IPS-18a (cell line): ENCODE data around the gene EXOC6.
"Not testable (repeated sequence)": the region's sequence is repeated elsewhere in the genome, so short reads cannot be mapped to it uniquely, and the experiment has no call there.

ENCODE experiments used
- H3K27ac ChIP-seq: one replicate; pipeline ENCODE4 v1.5.1; 2013; ENCODE audit warnings: low read length
- H3K27me3 ChIP-seq: one replicate; pipeline ENCODE4 v1.6.1; 2013; ENCODE audit warnings: mild to moderate bottlenecking, low read length; ENCODE audit not compliant: control insufficient read depth, insufficient read depth
- H3K36me3 ChIP-seq: one replicate; pipeline ENCODE4 v1.6.1; 2013; ENCODE audit warnings: low read depth, low read length; ENCODE audit not compliant: control insufficient read depth
- H3K4me1 ChIP-seq: one replicate; pipeline ENCODE4 v1.6.1; 2013; ENCODE audit warnings: low read depth, low read length; ENCODE audit not compliant: control insufficient read depth
- H3K4me3 ChIP-seq: one replicate; pipeline ENCODE4 v1.5.1; 2013; ENCODE audit warnings: low read length
- H3K9ac ChIP-seq: one replicate; pipeline ENCODE4 v1.6.1; 2013; ENCODE audit warnings: mild to moderate bottlenecking, low read length, moderate library complexity
- H3K9me3 ChIP-seq: one replicate; pipeline ENCODE4 v1.6.1; 2013; ENCODE audit warnings: low read depth, low read length; ENCODE audit not compliant: control insufficient read depth

Gene EXOC6

DNA sequence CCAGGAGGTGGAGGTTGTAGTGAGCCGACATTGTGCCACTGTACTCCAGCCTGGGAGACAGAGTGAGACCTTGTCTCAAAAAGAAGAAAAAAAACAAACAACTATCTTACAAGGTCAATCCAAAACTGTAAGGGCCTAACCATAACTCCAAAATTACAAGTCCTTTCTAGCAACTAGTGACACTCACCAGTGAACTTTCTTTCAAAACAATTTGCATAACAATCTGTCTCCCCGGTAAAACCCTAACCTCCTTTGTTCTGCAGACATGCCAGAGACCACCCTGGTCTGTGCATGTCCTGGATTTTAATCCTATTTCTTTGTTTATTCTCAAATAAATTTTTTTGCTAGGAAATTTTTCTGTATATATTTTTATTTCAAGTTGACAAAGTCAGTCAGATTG, 68.1 kb downstream of the EXOC6 start:
- Histone ChIP-seq H3K36me3 (no peaks in the 10 kb centered on the region), H3K27me3 (no peaks in the 10 kb centered on the region), H3K9ac (no peak overlapping the region), H3K9me3 (no peaks in the 10 kb centered on the region), H3K4me1 (peaks cover 18% of the 10 kb centered on the region), H3K27ac (no peak overlapping the region), H3K4me3 (no peak overlapping the region)

DNA sequence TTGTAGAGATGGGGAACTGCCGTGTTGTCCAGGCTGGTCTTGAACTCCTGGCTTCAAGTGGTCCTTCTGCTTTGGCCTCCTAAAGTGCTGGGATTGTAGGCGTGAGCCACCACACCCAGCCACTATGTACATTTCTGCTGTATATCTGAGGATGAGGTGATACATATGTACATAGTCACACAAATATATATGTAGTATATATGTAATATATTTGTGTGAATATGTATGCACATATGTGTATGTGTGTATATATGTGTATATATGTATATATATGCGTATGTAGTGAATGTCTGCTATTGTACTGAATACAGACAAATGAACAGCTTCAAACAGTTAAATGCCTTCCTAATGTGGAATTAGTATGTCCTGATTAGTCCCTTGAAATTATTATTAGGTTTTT, 70.3 kb downstream of the EXOC6 start:
- no peaks in the 10 kb centered on the region for H3K27me3 ChIP-seq
- H3K4me3 ChIP-seq, result no peak overlapping the region
- no peaks in the 10 kb centered on the region for H3K36me3 ChIP-seq
- no peak overlapping the region for H3K27ac ChIP-seq
- H3K9me3 ChIP-seq, result no peaks in the 10 kb centered on the region
- H3K9ac ChIP-seq, result no peak overlapping the region
- H3K4me1 ChIP-seq, result peaks cover 12% of the 10 kb centered on the region

DNA sequence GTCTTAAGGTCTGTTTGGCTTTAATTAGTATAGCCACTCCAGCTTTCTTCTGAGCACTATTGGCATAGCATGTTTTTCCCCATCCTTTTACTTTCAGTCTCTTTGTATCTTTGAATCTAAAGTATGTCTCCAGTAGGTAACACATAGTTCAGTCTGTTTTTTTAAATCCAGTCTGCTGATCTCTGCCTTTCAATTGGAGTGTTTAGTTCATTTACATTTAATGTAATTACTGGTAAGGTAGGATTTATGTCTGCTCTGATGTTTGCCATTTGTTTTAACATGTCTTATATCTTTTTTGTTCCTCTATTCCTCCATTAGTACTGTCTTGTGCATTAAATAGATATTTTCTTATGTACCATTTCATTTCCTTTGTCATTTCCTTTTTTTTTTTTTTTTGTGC, 72.5 kb downstream of the EXOC6 start:
- peaks cover 3% of the 10 kb centered on the region for H3K4me1 ChIP-seq
- no peaks in the 10 kb centered on the region for H3K27me3 ChIP-seq
- H3K4me3 ChIP-seq, result no peak overlapping the region
- H3K9ac ChIP-seq, result no peak overlapping the region
- no peaks in the 10 kb centered on the region for H3K36me3 ChIP-seq
- H3K9me3 ChIP-seq, result no peaks in the 10 kb centered on the region
- H3K27ac ChIP-seq, result no peak overlapping the region

DNA sequence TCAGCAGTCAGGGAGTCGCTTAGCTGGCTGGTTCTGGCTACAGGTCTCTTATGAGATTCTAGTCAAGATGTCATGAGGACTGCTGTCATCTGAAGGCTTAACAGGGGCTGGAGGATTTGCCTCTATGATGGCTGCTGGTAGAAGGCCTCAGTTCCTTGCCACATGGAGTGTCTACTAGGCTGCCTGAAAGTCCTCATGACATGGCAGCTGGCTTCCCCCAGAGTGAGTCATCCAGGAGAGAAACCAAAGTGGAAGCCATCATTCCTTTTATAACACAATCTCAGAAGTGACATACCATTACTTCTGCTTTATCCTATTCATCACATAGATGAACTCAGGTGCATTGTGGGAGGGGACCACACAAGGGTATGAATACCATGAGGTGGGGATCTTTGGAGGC, 75.1 kb downstream of the EXOC6 start:
- no peaks in the 10 kb centered on the region for H3K27me3 ChIP-seq
- no peaks in the 10 kb centered on the region for H3K36me3 ChIP-seq
- no peak overlapping the region for H3K9ac ChIP-seq
- H3K4me3 ChIP-seq, result no peak overlapping the region
- no peaks in the 10 kb centered on the region for H3K4me1 ChIP-seq
- no peak overlapping the region for H3K27ac ChIP-seq
- no peaks in the 10 kb centered on the region for H3K9me3 ChIP-seq

DNA sequence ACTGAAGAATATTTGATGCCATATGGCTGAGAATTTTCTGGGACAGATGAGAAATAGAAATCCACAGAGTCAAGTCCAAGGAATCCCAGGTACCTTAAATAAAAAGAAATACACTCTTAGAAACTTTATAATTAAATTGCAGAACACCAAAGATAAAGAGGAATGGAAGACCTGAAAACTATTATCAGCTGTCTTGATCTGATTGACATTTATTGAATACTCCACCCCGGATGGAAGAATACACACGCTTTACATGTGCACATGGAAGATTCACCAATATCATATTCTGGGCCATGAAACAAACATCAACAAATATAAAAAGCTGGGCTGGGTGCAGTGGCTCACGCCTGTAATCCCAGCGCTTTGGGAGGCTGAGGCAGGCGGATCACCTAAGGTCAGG, 81.6 kb downstream of the EXOC6 start:
- H3K36me3 ChIP-seq, result no peaks in the 10 kb centered on the region
- no peaks in the 10 kb centered on the region for H3K27me3 ChIP-seq
- no peak overlapping the region for H3K27ac ChIP-seq
- H3K4me1 ChIP-seq, result no peaks in the 10 kb centered on the region
- H3K4me3 ChIP-seq, result no peak overlapping the region
- H3K9ac ChIP-seq, result no peak overlapping the region
- H3K9me3 ChIP-seq, result no peaks in the 10 kb centered on the region

DNA sequence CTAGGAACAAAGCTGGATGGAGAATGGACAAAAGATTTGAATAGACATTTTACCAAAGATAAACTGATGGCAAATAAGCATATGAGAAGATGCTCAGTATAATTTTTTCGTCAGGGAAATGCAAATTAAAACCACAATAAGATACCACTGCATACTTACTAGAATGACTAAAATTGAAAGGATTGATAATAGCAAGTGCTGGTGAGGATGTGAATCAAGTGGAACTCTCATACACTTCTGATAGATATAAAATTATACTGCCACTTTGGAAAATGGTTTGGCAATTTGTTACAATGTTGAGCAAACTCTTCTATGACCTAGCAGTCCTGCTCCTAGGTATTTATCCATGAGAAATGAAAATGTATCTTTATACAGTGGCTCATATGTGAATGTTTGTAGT, 83.3 kb downstream of the EXOC6 start:
- H3K4me3 ChIP-seq, result no peak overlapping the region
- H3K9me3 ChIP-seq, result no peaks in the 10 kb centered on the region
- H3K27ac ChIP-seq, result no peak overlapping the region
- no peaks in the 10 kb centered on the region for H3K27me3 ChIP-seq
- H3K9ac ChIP-seq, result no peak overlapping the region
- no peaks in the 10 kb centered on the region for H3K36me3 ChIP-seq
- no peaks in the 10 kb centered on the region for H3K4me1 ChIP-seq

DNA sequence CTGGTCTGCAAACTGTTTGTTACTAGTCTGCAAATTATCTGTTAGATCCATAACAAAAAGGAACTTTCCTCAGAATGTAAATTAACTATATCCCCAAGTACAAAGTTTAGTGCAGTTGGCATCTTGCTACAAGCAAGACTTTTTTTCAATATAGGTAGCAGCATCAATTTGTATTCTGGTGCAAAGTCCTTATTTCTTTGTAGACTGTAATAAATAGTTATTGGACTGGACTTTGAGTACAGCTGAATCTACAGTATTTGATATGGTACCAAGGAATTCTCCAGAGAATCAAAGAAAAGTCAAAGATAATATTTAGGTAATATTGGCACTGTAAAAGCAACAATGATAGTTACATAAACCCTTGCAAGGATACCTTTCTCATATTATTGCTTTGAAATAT, 89.6 kb downstream of the EXOC6 start:
- H3K4me1 ChIP-seq, result no peaks in the 10 kb centered on the region
- H3K9ac ChIP-seq, result no peak overlapping the region
- H3K9me3 ChIP-seq, result no peaks in the 10 kb centered on the region
- H3K4me3 ChIP-seq, result no peak overlapping the region
- no peak overlapping the region for H3K27ac ChIP-seq
- H3K36me3 ChIP-seq, result no peaks in the 10 kb centered on the region
- H3K27me3 ChIP-seq, result no peaks in the 10 kb centered on the region

DNA sequence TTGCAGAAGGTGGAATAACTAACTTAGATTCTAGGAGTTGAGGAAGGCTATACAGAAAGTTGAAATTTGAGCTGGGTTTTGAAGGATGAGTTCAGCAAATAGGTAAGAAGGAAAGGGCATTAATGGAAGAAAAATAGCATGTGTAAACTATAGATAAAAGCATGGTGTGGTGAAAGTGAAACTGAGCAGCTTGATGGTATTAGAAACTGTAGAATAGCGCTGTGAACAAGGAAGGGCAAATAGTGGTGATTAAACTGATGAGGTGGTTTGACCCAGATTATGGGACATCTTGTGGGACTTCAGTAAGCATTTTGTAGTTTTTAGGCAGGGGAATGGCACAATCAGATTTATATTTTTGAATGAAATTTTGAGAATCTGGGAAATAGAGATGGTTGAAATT, 90.5 kb downstream of the EXOC6 start:
- no peak overlapping the region for H3K4me3 ChIP-seq

DNA sequence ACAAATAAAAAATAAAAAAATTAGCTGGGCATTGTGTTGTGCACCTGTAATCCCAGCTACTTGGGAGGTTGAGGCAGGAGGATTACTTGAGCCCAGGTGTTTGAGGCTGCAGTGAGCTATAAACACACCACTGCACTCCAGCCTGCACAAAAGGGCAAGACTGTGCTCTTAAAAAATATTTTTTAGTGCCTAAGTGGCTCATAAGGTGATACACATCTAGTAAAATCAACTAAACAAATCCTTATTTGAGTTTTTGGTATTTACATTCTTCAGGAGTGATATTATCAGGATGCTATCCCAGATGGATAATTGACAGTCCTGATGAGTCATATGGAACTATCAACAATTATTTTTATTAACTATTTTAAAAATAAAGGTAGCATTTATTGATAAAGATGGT, 93.9 kb downstream of the EXOC6 start:
- no peak overlapping the region for H3K27ac ChIP-seq
- H3K4me1 ChIP-seq, result no peaks in the 10 kb centered on the region
- no peak overlapping the region for H3K9ac ChIP-seq
- no peaks in the 10 kb centered on the region for H3K27me3 ChIP-seq
- no peaks in the 10 kb centered on the region for H3K36me3 ChIP-seq
- H3K9me3 ChIP-seq, result no peaks in the 10 kb centered on the region
- no peak overlapping the region for H3K4me3 ChIP-seq

More for the DNA sequence above, 90.5 kb downstream of the EXOC6 start:
- Histone ChIP-seq H3K27me3 (no peaks in the 10 kb centered on the region), H3K27ac (no peak overlapping the region), H3K4me1 (no peaks in the 10 kb centered on the region), H3K9ac (no peak overlapping the region), H3K9me3 (no peaks in the 10 kb centered on the region), H3K36me3 (no peaks in the 10 kb centered on the region)

DNA sequence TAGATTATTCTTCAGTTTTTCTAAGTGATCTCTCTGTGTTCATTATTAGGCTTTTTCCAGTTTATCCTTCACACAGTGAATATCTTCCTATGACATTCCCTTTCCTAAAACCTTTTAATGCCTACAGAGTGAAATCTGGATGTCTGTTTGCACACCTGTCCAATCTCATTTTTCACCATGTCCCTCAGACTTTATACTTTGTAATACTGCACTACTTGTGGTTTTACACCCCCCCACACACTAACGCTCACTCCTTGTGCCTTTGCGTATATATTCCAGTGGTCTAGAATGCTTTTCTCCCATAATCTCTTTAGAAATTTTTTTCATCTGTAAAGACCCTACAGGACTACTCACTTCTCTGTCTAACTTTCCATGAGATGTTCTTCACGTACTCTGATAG, 98.2 kb downstream of the EXOC6 start:
- Histone ChIP-seq H3K36me3 (no peaks in the 10 kb centered on the region), H3K27me3 (no peaks in the 10 kb centered on the region), H3K4me1 (no peaks in the 10 kb centered on the region), H3K27ac (no peak overlapping the region), H3K4me3 (no peak overlapping the region), H3K9ac (no peak overlapping the region), H3K9me3 (no peaks in the 10 kb centered on the region)

DNA sequence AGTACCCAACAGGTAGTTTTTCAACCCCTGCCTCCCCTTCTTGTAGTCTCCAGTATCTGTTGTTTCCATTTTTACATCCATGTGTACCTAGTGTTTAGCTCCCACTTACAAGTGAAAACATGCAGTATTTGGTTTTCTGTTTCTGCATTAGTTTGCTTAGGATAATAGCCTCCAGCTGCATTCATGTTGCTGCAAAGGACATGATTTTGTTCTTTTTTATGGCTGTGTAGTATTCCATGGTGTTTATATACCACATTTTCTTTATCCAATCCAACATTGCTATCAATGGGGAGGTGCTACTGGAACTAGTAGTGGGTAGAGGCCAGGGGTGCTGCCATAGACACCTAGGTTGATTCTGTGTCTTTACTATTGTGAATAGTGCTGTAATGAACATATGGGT, 104.3 kb downstream of the EXOC6 start:
- H3K27me3 ChIP-seq, H3K9ac ChIP-seq, H3K9me3 ChIP-seq, H3K36me3 ChIP-seq, H3K4me1 ChIP-seq, H3K27ac ChIP-seq, H3K4me3 ChIP-seq: not testable (repeated sequence)

DNA sequence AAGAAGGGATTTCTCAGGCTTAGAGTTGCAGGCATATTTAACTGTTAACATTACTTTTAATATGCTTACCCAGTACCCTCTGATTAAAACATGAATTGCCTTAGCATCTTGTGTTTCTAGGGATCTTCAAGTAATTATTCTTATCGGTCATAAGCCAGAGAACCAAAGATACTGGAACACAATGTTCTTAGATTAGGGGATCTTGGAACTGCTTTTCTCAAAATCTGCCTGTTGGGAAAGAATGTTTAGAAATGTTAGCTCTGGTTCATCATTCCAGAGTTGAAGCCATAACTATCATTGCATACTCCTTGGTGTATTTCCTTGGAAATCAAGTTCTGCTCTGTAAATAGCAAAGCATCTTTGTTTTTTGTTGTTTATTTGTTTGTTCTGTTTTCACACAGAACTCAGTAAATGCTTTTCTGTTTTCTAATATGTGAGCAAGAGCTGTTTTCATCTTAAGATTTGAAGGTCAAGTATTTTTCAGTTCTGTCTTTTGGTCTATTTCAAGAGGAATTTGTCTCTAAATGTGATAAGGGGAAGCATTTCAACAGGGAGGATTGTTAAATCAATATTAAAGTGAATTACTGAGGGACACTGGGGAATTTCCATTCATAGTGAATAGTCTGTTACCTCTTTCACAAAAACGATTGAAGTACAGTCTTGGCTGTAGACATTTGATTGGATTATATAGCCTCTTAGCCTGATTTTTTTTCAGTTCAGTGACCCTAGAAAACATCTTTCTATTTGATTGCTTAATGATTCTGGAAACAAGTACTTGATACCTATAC, 109.1 kb downstream of the EXOC6 start:
- Histone ChIP-seq H3K4me1 (no peaks in the 10 kb centered on the region), H3K9me3 (no peaks in the 10 kb centered on the region), H3K27ac (no peak overlapping the region), H3K4me3 (no peak overlapping the region), H3K9ac (no peak overlapping the region), H3K36me3 (no peaks in the 10 kb centered on the region), H3K27me3 (no peaks in the 10 kb centered on the region)
